Medulla oblongata (tissue), 1 donor: ENCODE data around the gene TSPAN9.

Experiments
- DNase-seq: peaks from one replicate; pipeline ENCODE4 v3.0.0-alpha.2; 2015; ENCODE audit errors: extremely low spot score

Gene TSPAN9

GRCh38 chr12:3313675-3314663 is 236.8 kb downstream of the TSPAN9 start:
- DNase-seq = peak; percentile 72

GRCh38 chr12:3315201-3315661 is 238.1 kb downstream of the TSPAN9 start:
- no peak for DNase-seq

GRCh38 chr12:3316776-3317480 is 239.7 kb downstream of the TSPAN9 start:
- DNase-seq = no peak

GRCh38 chr12:3317481-3317815 is 240.3 kb downstream of the TSPAN9 start:
- DNase-seq = no peak

- DNase-seq = no peak
Measured at GRCh38 chr12:3317841-3318501, 240.8 kb downstream of the TSPAN9 start.

- no peak for DNase-seq
Measured at GRCh38 chr12:3319723-3320492, 242.7 kb downstream of the TSPAN9 start.

- no peak for DNase-seq
Measured at GRCh38 chr12:3320881-3321509, 243.8 kb downstream of the TSPAN9 start.

GRCh38 chr12:3321881-3322280 is 244.7 kb downstream of the TSPAN9 start:
- DNase-seq = no peak

- DNase-seq = no peak
Measured at GRCh38 chr12:3323002-3323685, 246.0 kb downstream of the TSPAN9 start.

GRCh38 chr12:3325736-3326135 is 248.6 kb downstream of the TSPAN9 start:
- no peak for DNase-seq

- DNase-seq = no peak
Measured at GRCh38 chr12:3326156-3326849, 249.1 kb downstream of the TSPAN9 start.

- DNase-seq = no peak
Measured at GRCh38 chr12:3326850-3327780, 249.9 kb downstream of the TSPAN9 start.

- no peak for DNase-seq
Measured at GRCh38 chr12:3328081-3328480, 250.9 kb downstream of the TSPAN9 start.

- no peak for DNase-seq
Measured at GRCh38 chr12:3328571-3328970, 251.4 kb downstream of the TSPAN9 start.

- DNase-seq = no peak
Measured at GRCh38 chr12:3329361-3329760, 252.2 kb downstream of the TSPAN9 start.

GRCh38 chr12:3330976-3331510 is 253.9 kb downstream of the TSPAN9 start:
- no peak for DNase-seq

- DNase-seq = no peak
Measured at GRCh38 chr12:3332188-3332587, 255.0 kb downstream of the TSPAN9 start.

- DNase-seq = no peak
Measured at GRCh38 chr12:3333583-3333982, 256.4 kb downstream of the TSPAN9 start.
